ENCODE measurements around the gene GABRD. TPM values are rescaled to one million over a fixed set of nuclear protein-coding genes. Genes with fewer than 3 reads are reported as not detected.

The GABRD gene
- total and polyA plus RNA-seq, 4 experiments from 2014 or later: not detected

- CTCF ChIA-PET (ENCODE audit: partially characterized antibody): no interaction called here
- H3K27me3 ChIP-seq (ENCODE audit: insufficient read depth, low read length): no peaks in the 10 kb centered on the region
- peaks cover 29% of the 10 kb centered on the region in 2 donors for H3K36me3 Mint-ChIP-seq
- H3K9me3 Mint-ChIP-seq: peaks cover 0 to 38% (median 19%) of the 10 kb centered on the region in 8 donors
- H3K9me3 ChIP-seq (ENCODE audit: control insufficient read depth in 1 of 2, low read length in 2 of 2): peaks cover 3 to 10% of the 10 kb centered on the region in 2 donors
- H3K27ac Mint-ChIP-seq: no peak overlapping the region
- DNase-seq: no peak
- intact Hi-C loops (cut with micrococcal nuclease): no loop called here
- no peaks in the 10 kb centered on the region for H3K27me3 Mint-ChIP-seq
- no peak overlapping the region for H3K4me3 ChIP-seq (ENCODE audit: low read length in 2 of 2)
- H3K36me3 ChIP-seq (ENCODE audit: insufficient read depth, low read length): no peaks in the 10 kb centered on the region
- H3K27ac ChIP-seq (ENCODE audit: low read depth, low read length): no peak overlapping the region
- no peaks in the 10 kb centered on the region for H3K4me1 ChIP-seq (ENCODE audit: insufficient read depth, low read length)
- peaks cover 0 to 11% (median 6%) of the 10 kb centered on the region in 4 donors for H3K4me1 Mint-ChIP-seq
- H3K4me3 Mint-ChIP-seq: no peak overlapping the region
- POLR2A ChIA-PET (ENCODE audit: partially characterized antibody): no interaction called here
Measured at GRCh38 chr1:2074944-2075740, 56.0 kb downstream of the GABRD start.

GRCh38 chr1:2076826-2077225 lies 57.7 kb downstream of the GABRD start:
- no peak for DNase-seq
- peaks cover 0 to 38% (median 19%) of the 10 kb centered on the region in 8 donors for H3K9me3 Mint-ChIP-seq

GRCh38 chr1:2078170-2078569 lies 59.0 kb downstream of the GABRD start:
- Histone ChIP-seq H3K36me3 (ENCODE audit: insufficient read depth, low read length) (no peaks in the 10 kb centered on the region), H3K27me3 (ENCODE audit: insufficient read depth, low read length) (no peaks in the 10 kb centered on the region), H3K27ac (ENCODE audit: low read depth, low read length) (no peak overlapping the region), H3K4me1 (ENCODE audit: insufficient read depth, low read length) (no peaks in the 10 kb centered on the region), H3K4me3 (ENCODE audit: low read length in 2 of 2) (no peak overlapping the region), H3K9me3 (ENCODE audit: control insufficient read depth in 1 of 2, low read length in 2 of 2) (peaks cover 3 to 10% of the 10 kb centered on the region in 2 donors)
- no peak overlapping the region for H3K4me3 Mint-ChIP-seq
- no peak for DNase-seq
- intact Hi-C loops (cut with micrococcal nuclease): no loop called here
- peaks cover 0 to 8% (median 6%) of the 10 kb centered on the region in 4 donors for H3K4me1 Mint-ChIP-seq
- peaks cover 24 to 33% of the 10 kb centered on the region in 2 donors for H3K36me3 Mint-ChIP-seq
- POLR2A ChIA-PET (ENCODE audit: partially characterized antibody): no interaction called here
- H3K27me3 Mint-ChIP-seq: no peaks in the 10 kb centered on the region
- CTCF ChIA-PET (ENCODE audit: partially characterized antibody): no interaction called here
- peaks cover 0 to 38% (median 19%) of the 10 kb centered on the region in 8 donors for H3K9me3 Mint-ChIP-seq
- H3K27ac Mint-ChIP-seq: no peak overlapping the region

More at GRCh38 chr1:2076826-2077225, 57.7 kb downstream of the GABRD start:
- intact Hi-C loops (cut with micrococcal nuclease): no loop called here
- Histone ChIP-seq H3K4me3 (ENCODE audit: low read length in 2 of 2) (no peak overlapping the region), H3K36me3 (ENCODE audit: insufficient read depth, low read length) (no peaks in the 10 kb centered on the region), H3K27me3 (ENCODE audit: insufficient read depth, low read length) (no peaks in the 10 kb centered on the region), H3K9me3 (ENCODE audit: control insufficient read depth in 1 of 2, low read length in 2 of 2) (peaks cover 3 to 10% of the 10 kb centered on the region in 2 donors), H3K27ac (ENCODE audit: low read depth, low read length) (no peak overlapping the region), H3K4me1 (ENCODE audit: insufficient read depth, low read length) (no peaks in the 10 kb centered on the region)
- ChIA-PET CTCF (ENCODE audit: partially characterized antibody) (no interaction called here), POLR2A (ENCODE audit: partially characterized antibody) (no interaction called here)
- Mint-ChIP-seq H3K27ac (no peak overlapping the region), H3K36me3 (peaks cover 29 to 30% of the 10 kb centered on the region in 2 donors), H3K4me3 (no peak overlapping the region), H3K4me1 (peaks cover 0 to 13% (median 8%) of the 10 kb centered on the region in 4 donors), H3K27me3 (no peaks in the 10 kb centered on the region)

- H3K27ac Mint-ChIP-seq: no peak overlapping the region
- POLR2A ChIA-PET (ENCODE audit: partially characterized antibody): no interaction called here
- CTCF ChIA-PET (ENCODE audit: partially characterized antibody): no interaction called here
Measured at GRCh38 chr1:2079396-2080085, 60.4 kb downstream of the GABRD start.

GRCh38 chr1:2080140-2080539 lies 61.0 kb downstream of the GABRD start:
- Mint-ChIP-seq H3K9me3 (peaks cover 0 to 38% (median 19%) of the 10 kb centered on the region in 8 donors), H3K27me3 (no peaks in the 10 kb centered on the region), H3K4me3 (peak overlapping the region in 1 of 8 donors; percentile 26), H3K27ac (no peak overlapping the region), H3K4me1 (peaks cover 0 to 8% (median 6%) of the 10 kb centered on the region in 4 donors), H3K36me3 (peaks cover 25 to 33% of the 10 kb centered on the region in 2 donors)
- intact Hi-C loops (cut with micrococcal nuclease): no loop called here
- H3K4me1 ChIP-seq (ENCODE audit: insufficient read depth, low read length): no peaks in the 10 kb centered on the region
- DNase-seq: no peak
- H3K27ac ChIP-seq (ENCODE audit: low read depth, low read length): no peak overlapping the region
- ChIA-PET CTCF (ENCODE audit: partially characterized antibody) (no interaction called here), POLR2A (ENCODE audit: partially characterized antibody) (no interaction called here)
- H3K36me3 ChIP-seq (ENCODE audit: insufficient read depth, low read length): no peaks in the 10 kb centered on the region
- peaks cover 3 to 10% of the 10 kb centered on the region in 2 donors for H3K9me3 ChIP-seq (ENCODE audit: control insufficient read depth in 1 of 2, low read length in 2 of 2)
- H3K4me3 ChIP-seq (ENCODE audit: low read length in 2 of 2): no peak overlapping the region
- H3K27me3 ChIP-seq (ENCODE audit: insufficient read depth, low read length): no peaks in the 10 kb centered on the region

More at GRCh38 chr1:2079396-2080085, 60.4 kb downstream of the GABRD start:
- H3K4me3 ChIP-seq (ENCODE audit: low read length in 2 of 2): no peak overlapping the region
- H3K9me3 ChIP-seq (ENCODE audit: control insufficient read depth in 1 of 2, low read length in 2 of 2): peaks cover 3 to 10% of the 10 kb centered on the region in 2 donors
- Mint-ChIP-seq H3K4me3 (no peak overlapping the region), H3K36me3 (peaks cover 26 to 33% of the 10 kb centered on the region in 2 donors), H3K4me1 (peaks cover 0 to 8% (median 6%) of the 10 kb centered on the region in 4 donors), H3K9me3 (peaks cover 0 to 38% (median 19%) of the 10 kb centered on the region in 8 donors), H3K27me3 (no peaks in the 10 kb centered on the region)
- DNase-seq: no peak
- H3K36me3 ChIP-seq (ENCODE audit: insufficient read depth, low read length): no peaks in the 10 kb centered on the region
- H3K27ac ChIP-seq (ENCODE audit: low read depth, low read length): no peak overlapping the region
- intact Hi-C loops (cut with micrococcal nuclease): no loop called here
- no peaks in the 10 kb centered on the region for H3K4me1 ChIP-seq (ENCODE audit: insufficient read depth, low read length)
- H3K27me3 ChIP-seq (ENCODE audit: insufficient read depth, low read length): no peaks in the 10 kb centered on the region

Other genes starting within 250 kb of the GABRD start
- 10 to 100 TPM; 48.9 to 56.0 TPM for gene NADK, start 240.9 kb upstream of the GABRD start, total RNA-seq
- 10 to 100 TPM; 21.0 to 28.1 TPM for gene NADK, start 240.9 kb upstream of the GABRD start, polyA plus RNA-seq
- gene GNB1, start 128.3 kb upstream of the GABRD start, total RNA-seq: 100 to 1,000 TPM; 257 to 276 TPM
- 100 to 1,000 TPM in 1 of 2 donors, 10 to 100 TPM in 1; 70.9 to 137 TPM for gene GNB1, start 128.3 kb upstream of the GABRD start, polyA plus RNA-seq
- gene CALML6, start 104.1 kb upstream of the GABRD start, total RNA-seq: under 1 TPM; 0.44 to 0.78 TPM
- not detected for gene CALML6, start 104.1 kb upstream of the GABRD start, polyA plus RNA-seq
- gene TMEM52, start 100.1 kb upstream of the GABRD start, total RNA-seq: under 1 TPM in 1 of 2 experiments, not detected in 1; 0.55 TPM
- not detected for gene TMEM52, start 100.1 kb upstream of the GABRD start, polyA plus RNA-seq
- gene CFAP74, start 15.6 kb upstream of the GABRD start, total RNA-seq: not detected
- gene CFAP74, start 15.6 kb upstream of the GABRD start, polyA plus RNA-seq: not detected
- 10 to 100 TPM; 32.5 to 40.7 TPM for gene PRKCZ, start 31.1 kb downstream of the GABRD start, total RNA-seq
- 10 to 100 TPM; 13.5 TPM for gene PRKCZ, start 31.1 kb downstream of the GABRD start, polyA plus RNA-seq
- gene FAAP20, start 175.4 kb downstream of the GABRD start, total RNA-seq: 10 to 100 TPM; 38.4 to 40.8 TPM
- 10 to 100 TPM; 54.2 to 58.9 TPM for gene FAAP20, start 175.4 kb downstream of the GABRD start, polyA plus RNA-seq
- gene SKI, start 209.0 kb downstream of the GABRD start, total RNA-seq: 100 to 1,000 TPM in 1 of 2 experiments, 10 to 100 TPM in 1; 96.1 to 104 TPM
- under 1 TPM; 0.08 to 0.86 TPM for gene SKI, start 209.0 kb downstream of the GABRD start, polyA plus RNA-seq

Measured in CD4-positive, alpha-beta memory T cell (primary cell).